H9 (cell line): ENCODE measurements around the gene OSBPL9. TPM values are rescaled to one million over a fixed set of nuclear protein-coding genes. Genes with fewer than 3 reads are reported as not detected.
A peak's percentile ranks its signal among the peaks of the same experiment; 100 is the strongest.

Source experiments
- DNase-seq: peaks from one replicate; pipeline ENCODE4 v3.0.0-alpha.2; 2017
- H2AFZ ChIP-seq: one replicate; pipeline ENCODE4 v1.6.1; 2013; ENCODE audit warnings: mild to moderate bottlenecking, low read length, control low read depth, moderate library complexity
- H2AK5ac ChIP-seq: 2 replicates; pipeline ENCODE4 v1.6.1; 2013; ENCODE audit warnings: low read length, control low read depth, mixed read lengths; ENCODE audit not compliant: insufficient read length
- H2BK120ac ChIP-seq: one replicate; pipeline ENCODE4 v1.6.1; 2013; ENCODE audit warnings: low read depth, mild to moderate bottlenecking, low read length, control low read depth, inconsistent platforms; ENCODE audit not compliant: poor library complexity, severe bottlenecking
- H2BK12ac ChIP-seq: 2 replicates; pipeline ENCODE4 v1.6.1; 2013; ENCODE audit warnings: low read length, control low read depth, mixed read lengths, low read depth; ENCODE audit not compliant: insufficient read length
- H2BK15ac ChIP-seq: 2 replicates; pipeline ENCODE4 v1.6.1; 2013; ENCODE audit warnings: low read depth, low read length, control low read depth
- H2BK20ac ChIP-seq: one replicate; pipeline ENCODE4 v1.6.1; 2013; ENCODE audit warnings: low read depth, mild to moderate bottlenecking, low read length, control low read depth, inconsistent platforms; ENCODE audit not compliant: poor library complexity, severe bottlenecking
- H2BK5ac ChIP-seq: 2 replicates; pipeline ENCODE4 v1.6.1; 2013; ENCODE audit warnings: low read length, control low read depth, mixed read lengths; ENCODE audit not compliant: insufficient read length
- H3K14ac ChIP-seq: 2 replicates; pipeline ENCODE4 v1.6.1; 2013; ENCODE audit warnings: low read length, control low read depth; ENCODE audit not compliant: insufficient read depth
- H3K18ac ChIP-seq: 2 replicates; pipeline ENCODE4 v1.6.1; 2013; ENCODE audit warnings: low read depth, mild to moderate bottlenecking, mixed read lengths, low read length, control low read depth; ENCODE audit not compliant: insufficient read length
- H3K23ac ChIP-seq: 2 replicates; pipeline ENCODE4 v1.6.1; 2013; ENCODE audit warnings: low read length, control low read depth, mixed read lengths, low read depth; ENCODE audit not compliant: insufficient read length
- H3K23me2 ChIP-seq: 2 replicates; pipeline ENCODE4 v1.6.1; 2013; ENCODE audit warnings: low read depth, mild to moderate bottlenecking, mixed read lengths, low read length, control low read depth; ENCODE audit not compliant: insufficient read length, poor library complexity, severe bottlenecking
- H3K27ac ChIP-seq: 2 replicates; pipeline ENCODE4 v1.5.1; 2013; ENCODE audit warnings: low read length, control low read depth, mixed read lengths, low read depth; ENCODE audit not compliant: insufficient read length
- H3K27me3 ChIP-seq: 2 replicates; pipeline ENCODE4 v1.6.1; 2013; ENCODE audit warnings: low read length, control low read depth, inconsistent platforms; ENCODE audit not compliant: insufficient read depth
- H3K4ac ChIP-seq: 2 replicates; pipeline ENCODE4 v1.6.1; 2013; ENCODE audit warnings: low read depth, mild to moderate bottlenecking, control low read depth, inconsistent platforms, low read length, moderate library complexity
- H3K4me1 ChIP-seq: 2 replicates; pipeline ENCODE4 v1.6.1; 2013; ENCODE audit warnings: low read length, control low read depth, inconsistent platforms; ENCODE audit not compliant: insufficient read depth
- H3K4me2 ChIP-seq: 2 replicates; pipeline ENCODE4 v1.6.1; 2013; ENCODE audit warnings: low read length, control low read depth, mixed read lengths; ENCODE audit not compliant: insufficient read length, insufficient read depth
- H3K56ac ChIP-seq: 2 replicates; pipeline ENCODE4 v1.6.1; 2013; ENCODE audit warnings: low read depth, mild to moderate bottlenecking, mixed read lengths, low read length, control low read depth; ENCODE audit not compliant: insufficient read length
- H3K79me1 ChIP-seq: 2 replicates; pipeline ENCODE4 v1.6.1; 2013; ENCODE audit warnings: low read depth, mild to moderate bottlenecking, moderate library complexity, low read length, control low read depth, inconsistent platforms; ENCODE audit not compliant: insufficient read depth, poor library complexity, severe bottlenecking
- H3K79me2 ChIP-seq: 2 replicates; pipeline ENCODE4 v1.6.1; 2013; ENCODE audit warnings: low read length, control low read depth, inconsistent platforms; ENCODE audit not compliant: insufficient read depth
- H3K9ac ChIP-seq: 2 replicates; pipeline ENCODE4 v1.6.1; 2013; ENCODE audit warnings: low read length, control low read depth, mixed read lengths; ENCODE audit not compliant: insufficient read length; ENCODE audit errors: extremely low read depth
- H3K9me3 ChIP-seq: one replicate; pipeline ENCODE4 v1.6.1; 2013; ENCODE audit warnings: low read depth, low read length, inconsistent platforms; ENCODE audit not compliant: control insufficient read depth
- H3T11ph ChIP-seq: one replicate; pipeline ENCODE4 v1.6.1; 2013; ENCODE audit warnings: mild to moderate bottlenecking, low read length, control low read depth, inconsistent platforms
- H4K20me1 ChIP-seq: one replicate; pipeline ENCODE4 v1.6.1; 2013; ENCODE audit not compliant: control insufficient read depth, insufficient read length, insufficient read depth
- H4K5ac ChIP-seq: 2 replicates; pipeline ENCODE4 v1.6.1; 2013; ENCODE audit warnings: low read depth, mild to moderate bottlenecking, mixed read lengths, low read length, control low read depth; ENCODE audit not compliant: insufficient read length
- H4K8ac ChIP-seq: replicated peaks from 2 replicates; pipeline ENCODE4 v1.6.1; 2013; ENCODE audit warnings: low read length, control low read depth, mixed read lengths, low read depth; ENCODE audit not compliant: insufficient read length
- H4K91ac ChIP-seq: 2 replicates; pipeline ENCODE4 v1.6.1; 2013; ENCODE audit warnings: low read depth, mild to moderate bottlenecking, moderate library complexity, mixed read lengths, low read length, control low read depth; ENCODE audit not compliant: insufficient read length
- H3K27ac Mint-ChIP-seq, 3 experiments: 2 replicates in 2 of 3; 3 replicates in 1 of 3; pipeline ENCODE4 v1.8.0; 2020 to 2021; ENCODE audit warnings: mixed read lengths in 3 of 3, mild to moderate bottlenecking in 1 of 3, moderate library complexity in 1 of 3
- H3K27me3 Mint-ChIP-seq: 2 replicates; pipeline ENCODE4 v1.8.0; 2021; ENCODE audit warnings: low read depth, mild to moderate bottlenecking, moderate library complexity, mixed read lengths
- H3K36me3 Mint-ChIP-seq, 3 experiments: 2 replicates in 2 of 3; 3 replicates in 1 of 3; pipeline ENCODE4 v1.8.0; 2020 to 2021; ENCODE audit warnings: low read depth in 3 of 3, mixed read lengths in 3 of 3; ENCODE audit not compliant: insufficient read depth in 1 of 3
- H3K4me1 Mint-ChIP-seq, 2 experiments: 2 replicates each; pipeline ENCODE4 v1.8.0; 2020; ENCODE audit warnings: mixed read lengths in 2 of 2
- H3K4me3 Mint-ChIP-seq, 2 experiments: 2 replicates in 1 of 2; 3 replicates in 1 of 2; pipeline ENCODE4 v1.8.0; 2020 to 2021; ENCODE audit warnings: mild to moderate bottlenecking in 2 of 2, mixed read lengths in 2 of 2, moderate library complexity in 1 of 2
- H3K9me3 Mint-ChIP-seq, 2 experiments: 2 replicates in 1 of 2; 3 replicates in 1 of 2; pipeline ENCODE4 v1.8.0; 2020; ENCODE audit warnings: mild to moderate bottlenecking in 2 of 2, mixed read lengths in 2 of 2, moderate library complexity in 1 of 2
- CTCF ChIP-seq: fragments of 200-600 bp; sonication (generic); conservative IDR thresholded peaks from 3 replicates; pipeline ENCODE4 v1.8.0; 2021; ENCODE audit warnings: antibody characterized with exemption, mild to moderate bottlenecking
- WGBS: extraction: QIAGEN DNeasy Blood & Tissue Kit; methylation state at CpG from one replicate; pipeline ENCODE4 v1.1.7; 2013; ENCODE audit warnings: missing lambda C conversion rate, low lambda C conversion rate, mixed read lengths; ENCODE audit not compliant: insufficient read length; ENCODE audit errors: extremely low coverage; 5-methylcytosine and 5-hydroxymethylcytosine counted together
- total RNA-seq: library from RNA; stranded (reverse); gene quantifications from 2 replicates; pipeline ENCODE4 v1.2.1, GENCODE V29; 2021

The OSBPL9 gene
- total RNA-seq, 1 experiment from 2014 or later: 76.7 TPM

GRCh38 chr1:51735746-51736254 is 118.9 kb downstream of the OSBPL9 start:
- H2BK120ac ChIP-seq: no peak overlapping the region
- no CpG with 5 or more reads among the region's 5 CpGs for WGBS

More at GRCh38 chr1:51735746-51736254, 118.9 kb downstream of the OSBPL9 start:
- Histone ChIP-seq H3K14ac (no peak overlapping the region), H3K27ac (no peak overlapping the region), H3K4ac (no peak overlapping the region), H2BK20ac (no peak overlapping the region), H3K56ac (no peak overlapping the region), H3K23ac (no peak overlapping the region), H3K4me1 (peaks cover 4% of the 10 kb centered on the region; the same call in 1 of the 2 replicates), H2BK15ac (no peak overlapping the region), H2AFZ (no peak overlapping the region), H3K27me3 (no peaks in the 10 kb centered on the region), H2AK5ac (no peak overlapping the region), H4K5ac (no peak overlapping the region), H2BK12ac (no peak overlapping the region), H4K20me1 (no peaks in the 10 kb centered on the region), H3K4me2 (no peak overlapping the region), H3K23me2 (no peaks in the 10 kb centered on the region), H3K18ac (no peak overlapping the region), H3K9me3 (no peaks in the 10 kb centered on the region), H2BK5ac (no peak overlapping the region), H3K9ac (no peak overlapping the region), H4K91ac (no peak overlapping the region), H3K79me2 (peaks cover 12% of the 10 kb centered on the region; the same call in 1 of the 2 replicates), H4K8ac (no peak overlapping the region), H3T11ph (no peak overlapping the region), H3K79me1 (peaks cover 7% of the 10 kb centered on the region)
- Mint-ChIP-seq H3K36me3 (no peaks in the 10 kb centered on the region), H3K9me3 (no peaks in the 10 kb centered on the region), H3K4me1 (peaks cover 29 to 36% of the 10 kb centered on the region in 2 experiments), H3K4me3 (no peak overlapping the region), H3K27me3 (no peaks in the 10 kb centered on the region), H3K27ac (peak overlapping the region in 1 of 3 experiments; percentile 30; a peak in 1 of 7 replicates)
- no peak for DNase-seq
- TF ChIP-seq CTCF: no peak
